ENCODE data around the gene NOL12. TPM values are rescaled to one million over a fixed set of nuclear protein-coding genes. Genes with fewer than 3 reads are reported as not detected.

NOL12 gene
- total and polyA plus RNA-seq, 2 donors: 26.6 to 32.6 TPM

DNA sequence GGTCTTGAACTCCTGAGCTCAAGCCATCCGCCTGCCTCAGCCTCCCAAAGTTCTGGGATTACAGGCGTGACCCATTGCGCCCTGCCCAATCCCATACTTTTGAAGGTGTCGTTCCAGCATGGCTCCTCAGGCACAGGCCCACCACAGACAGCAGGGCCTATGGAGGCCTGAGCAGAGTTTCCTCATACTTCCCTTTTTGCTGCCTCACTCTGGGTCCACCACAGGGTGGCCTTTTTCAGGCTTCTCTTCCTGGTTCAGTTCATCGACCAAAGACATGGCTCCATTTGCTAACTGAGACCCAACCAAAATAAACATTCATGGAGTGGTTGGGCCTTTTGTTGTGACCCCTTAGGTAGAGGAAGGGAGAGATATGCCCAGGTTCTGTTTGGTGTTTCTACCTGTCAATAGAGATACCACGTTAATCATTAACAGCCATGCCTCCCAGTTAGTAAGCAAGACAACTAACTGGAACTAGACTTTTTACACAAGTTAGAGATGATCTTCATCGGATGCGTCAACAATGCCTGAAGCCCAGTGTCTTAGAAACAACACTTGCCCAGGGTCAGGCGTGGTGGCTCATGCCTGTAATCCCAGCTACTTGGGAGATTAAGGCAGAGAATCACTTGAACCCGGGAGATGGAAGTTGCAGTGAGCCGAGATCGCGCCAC is 45.8 kb downstream of the NOL12 start:
- no peaks in the 10 kb centered on the region for H3K9me3 ChIP-seq (ENCODE audit: control insufficient read depth in 2 of 2, insufficient read depth in 1 of 2, low read length in 1 of 2)
- no peaks in the 10 kb centered on the region for H3K27me3 ChIP-seq (ENCODE audit: control insufficient read depth in 2 of 2, insufficient read depth in 1 of 2, low read length in 1 of 2)
- WGBS: 96% methylated on average over 13 of the region's 13 CpGs
- no peaks in the 10 kb centered on the region for H3K36me3 ChIP-seq (ENCODE audit: control insufficient read depth in 2 of 2, insufficient read depth in 2 of 2, low read length in 1 of 2)
- no peak overlapping the region for H3K27ac ChIP-seq (ENCODE audit: low read depth in 1 of 2, low read length in 1 of 2)
- DNase-seq (ENCODE audit: low read depth in 6 of 9, low spot score in 9 of 9): no peak
- no peak overlapping the region for H3K4me3 ChIP-seq (ENCODE audit: low read length in 2 of 2)
- H3K4me1 ChIP-seq (ENCODE audit: control insufficient read depth in 2 of 2, insufficient read depth in 2 of 2, low read length in 2 of 2): peaks cover 0 to 2% of the 10 kb centered on the region in 2 donors

DNA sequence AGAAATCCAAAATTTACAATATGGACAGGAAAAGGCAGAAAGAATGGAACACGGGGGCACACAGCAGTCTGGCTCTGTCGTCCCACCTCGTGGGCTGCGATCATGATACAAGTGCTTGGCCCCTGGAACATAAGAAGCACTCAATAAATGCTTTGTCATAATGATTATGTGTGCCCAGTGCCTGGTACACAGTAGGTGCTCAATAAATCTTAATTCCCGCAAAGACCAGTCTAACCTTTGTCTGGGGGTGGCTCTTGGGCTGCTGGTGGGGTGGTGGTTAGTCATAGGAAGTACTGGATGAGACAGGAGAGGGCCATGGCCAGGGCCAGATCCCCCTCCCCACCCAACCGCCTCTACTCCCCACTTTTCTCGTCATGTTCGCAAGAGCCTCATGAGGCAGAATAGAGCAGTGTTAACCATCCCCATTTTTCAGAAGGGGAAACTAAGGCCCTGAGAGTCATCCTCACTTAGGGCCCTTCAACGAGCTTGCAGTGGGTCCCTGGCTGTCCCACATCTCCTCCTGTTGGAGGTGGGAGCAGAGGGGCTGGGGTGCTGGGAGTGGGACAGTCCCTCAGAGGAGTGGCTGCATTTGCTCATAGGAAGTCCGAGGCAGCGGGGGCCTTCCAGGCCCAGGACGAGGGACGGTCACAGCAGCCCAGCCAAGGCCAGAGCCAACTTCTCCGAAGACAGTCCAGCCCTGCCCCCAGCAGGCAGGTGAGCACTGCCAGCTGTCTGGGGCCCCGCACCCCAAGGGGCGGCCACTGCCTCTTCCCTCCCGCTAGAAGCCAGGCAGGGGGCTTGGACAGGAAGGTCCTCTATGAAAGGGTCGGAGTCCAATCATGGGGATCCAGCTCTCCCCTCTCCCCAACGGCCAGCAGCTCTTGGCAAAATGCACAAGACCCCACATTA is 46.8 kb downstream of the NOL12 start:
- no peaks in the 10 kb centered on the region for H3K36me3 ChIP-seq (ENCODE audit: control insufficient read depth in 2 of 2, insufficient read depth in 2 of 2, low read length in 1 of 2)
- peaks cover 0 to 2% of the 10 kb centered on the region in 2 donors for H3K4me1 ChIP-seq (ENCODE audit: control insufficient read depth in 2 of 2, insufficient read depth in 2 of 2, low read length in 2 of 2)
- H3K27ac ChIP-seq (ENCODE audit: low read depth in 1 of 2, low read length in 1 of 2): no peak overlapping the region
- H3K27me3 ChIP-seq (ENCODE audit: control insufficient read depth in 2 of 2, insufficient read depth in 1 of 2, low read length in 1 of 2): no peaks in the 10 kb centered on the region
- WGBS: 87% methylated on average over 19 of the region's 19 CpGs
- DNase-seq (ENCODE audit: low read depth in 6 of 9, low spot score in 9 of 9): no peak
- no peaks in the 10 kb centered on the region for H3K9me3 ChIP-seq (ENCODE audit: control insufficient read depth in 2 of 2, insufficient read depth in 1 of 2, low read length in 1 of 2)
- H3K4me3 ChIP-seq (ENCODE audit: low read length in 2 of 2): no peak overlapping the region

GRCh38 chr22:37733625-37734401 is 47.7 kb downstream of the NOL12 start:
- 94% methylated on average over 11 of the region's 11 CpGs for WGBS
- H3K27me3 ChIP-seq (ENCODE audit: control insufficient read depth in 2 of 2, insufficient read depth in 1 of 2, low read length in 1 of 2): no peaks in the 10 kb centered on the region
- H3K27ac ChIP-seq (ENCODE audit: low read depth in 1 of 2, low read length in 1 of 2): no peak overlapping the region
- no peaks in the 10 kb centered on the region for H3K4me1 ChIP-seq (ENCODE audit: control insufficient read depth in 2 of 2, insufficient read depth in 2 of 2, low read length in 2 of 2)
- H3K9me3 ChIP-seq (ENCODE audit: control insufficient read depth in 2 of 2, insufficient read depth in 1 of 2, low read length in 1 of 2): no peaks in the 10 kb centered on the region
- no peak for DNase-seq (ENCODE audit: low read depth in 6 of 9, low spot score in 9 of 9)
- no peak overlapping the region for H3K4me3 ChIP-seq (ENCODE audit: low read length in 2 of 2)
- no peaks in the 10 kb centered on the region for H3K36me3 ChIP-seq (ENCODE audit: control insufficient read depth in 2 of 2, insufficient read depth in 2 of 2, low read length in 1 of 2)

GRCh38 chr22:37734402-37734700 is 48.2 kb downstream of the NOL12 start:
- no peaks in the 10 kb centered on the region for H3K9me3 ChIP-seq (ENCODE audit: control insufficient read depth in 2 of 2, insufficient read depth in 1 of 2, low read length in 1 of 2)
- H3K27ac ChIP-seq (ENCODE audit: low read depth in 1 of 2, low read length in 1 of 2): no peak overlapping the region
- no peak overlapping the region for H3K4me3 ChIP-seq (ENCODE audit: low read length in 2 of 2)
- peaks cover 0 to 2% of the 10 kb centered on the region in 2 donors for H3K4me1 ChIP-seq (ENCODE audit: control insufficient read depth in 2 of 2, insufficient read depth in 2 of 2, low read length in 2 of 2)
- H3K27me3 ChIP-seq (ENCODE audit: control insufficient read depth in 2 of 2, insufficient read depth in 1 of 2, low read length in 1 of 2): peaks cover 0 to 2% of the 10 kb centered on the region in 2 donors
- no peak for DNase-seq (ENCODE audit: low read depth in 6 of 9, low spot score in 9 of 9)
- WGBS: 97% methylated on average over 6 of the region's 6 CpGs
- no peaks in the 10 kb centered on the region for H3K36me3 ChIP-seq (ENCODE audit: control insufficient read depth in 2 of 2, insufficient read depth in 2 of 2, low read length in 1 of 2)

GRCh38 chr22:37734964-37735451 is 48.9 kb downstream of the NOL12 start:
- Histone ChIP-seq H3K4me3 (ENCODE audit: low read length in 2 of 2) (no peak overlapping the region), H3K27me3 (ENCODE audit: control insufficient read depth in 2 of 2, insufficient read depth in 1 of 2, low read length in 1 of 2) (peaks cover 0 to 2% of the 10 kb centered on the region in 2 donors), H3K36me3 (ENCODE audit: control insufficient read depth in 2 of 2, insufficient read depth in 2 of 2, low read length in 1 of 2) (no peaks in the 10 kb centered on the region), H3K9me3 (ENCODE audit: control insufficient read depth in 2 of 2, insufficient read depth in 1 of 2, low read length in 1 of 2) (no peaks in the 10 kb centered on the region), H3K27ac (ENCODE audit: low read depth in 1 of 2, low read length in 1 of 2) (no peak overlapping the region), H3K4me1 (ENCODE audit: control insufficient read depth in 2 of 2, insufficient read depth in 2 of 2, low read length in 2 of 2) (peaks cover 0 to 8% of the 10 kb centered on the region in 2 donors)
- no peak for DNase-seq (ENCODE audit: low read depth in 6 of 9, low spot score in 9 of 9)
- WGBS: 93% methylated on average over 16 of the region's 16 CpGs

DNA sequence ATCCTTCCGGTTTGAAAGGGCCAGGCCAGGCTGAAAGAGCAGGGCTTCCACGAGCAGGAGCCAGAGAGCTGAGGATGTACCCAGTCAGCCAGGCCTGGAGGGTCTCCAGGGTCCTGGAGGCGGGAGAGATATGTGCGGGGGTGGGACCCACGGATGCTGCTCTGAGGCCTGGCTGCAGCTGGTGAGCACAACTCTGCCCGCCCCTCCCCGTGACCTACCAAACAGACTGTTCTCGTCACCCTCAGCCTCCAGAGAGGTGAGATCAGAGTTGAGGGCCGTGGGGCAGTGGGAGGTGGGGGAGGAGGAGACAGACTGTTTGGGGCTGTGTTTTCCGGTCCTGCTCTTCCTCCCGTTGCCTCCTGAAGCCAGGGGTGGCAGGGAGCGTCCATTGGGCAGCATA is 52.9 kb downstream of the NOL12 start:
- WGBS: 87% methylated on average over 12 of the region's 12 CpGs
- Histone ChIP-seq H3K27me3 (ENCODE audit: control insufficient read depth in 2 of 2, insufficient read depth in 1 of 2, low read length in 1 of 2) (peaks cover 0 to 2% of the 10 kb centered on the region in 2 donors), H3K36me3 (ENCODE audit: control insufficient read depth in 2 of 2, insufficient read depth in 2 of 2, low read length in 1 of 2) (peaks cover 0 to 3% of the 10 kb centered on the region in 2 donors), H3K4me3 (ENCODE audit: low read length in 2 of 2) (no peak overlapping the region), H3K27ac (ENCODE audit: low read depth in 1 of 2, low read length in 1 of 2) (no peak overlapping the region), H3K9me3 (ENCODE audit: control insufficient read depth in 2 of 2, insufficient read depth in 1 of 2, low read length in 1 of 2) (no peaks in the 10 kb centered on the region), H3K4me1 (ENCODE audit: control insufficient read depth in 2 of 2, insufficient read depth in 2 of 2, low read length in 2 of 2) (peaks cover 4 to 25% of the 10 kb centered on the region in 2 donors)
- no peak for DNase-seq (ENCODE audit: low read depth in 6 of 9, low spot score in 9 of 9)

DNA sequence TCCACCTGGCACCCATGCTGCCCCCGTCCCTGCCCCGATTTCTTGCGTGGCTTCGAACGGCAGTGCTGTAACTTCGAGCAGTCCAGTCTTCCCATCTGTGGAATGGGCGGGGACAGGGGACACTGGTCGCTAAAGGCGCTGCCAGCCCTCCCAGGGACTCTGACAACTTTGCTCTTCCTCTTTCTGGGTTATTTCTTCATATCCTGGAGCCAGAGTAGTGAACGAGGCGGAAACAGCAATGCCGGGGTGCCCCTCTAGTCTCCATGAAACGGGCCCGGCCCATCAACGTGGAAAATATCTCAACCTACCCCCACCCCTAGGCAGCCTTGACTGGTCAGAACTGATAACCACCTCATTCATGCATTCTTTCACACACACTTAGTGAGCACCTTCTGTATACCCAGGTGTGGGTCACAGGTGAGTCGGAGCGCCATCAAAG is 53.5 kb downstream of the NOL12 start:
- WGBS: 76% methylated on average over 17 of the region's 17 CpGs
- H3K9me3 ChIP-seq (ENCODE audit: control insufficient read depth in 2 of 2, insufficient read depth in 1 of 2, low read length in 1 of 2): no peaks in the 10 kb centered on the region
- peaks cover 0 to 2% of the 10 kb centered on the region in 2 donors for H3K27me3 ChIP-seq (ENCODE audit: control insufficient read depth in 2 of 2, insufficient read depth in 1 of 2, low read length in 1 of 2)
- H3K4me1 ChIP-seq (ENCODE audit: control insufficient read depth in 2 of 2, insufficient read depth in 2 of 2, low read length in 2 of 2): peaks cover 4 to 25% of the 10 kb centered on the region in 2 donors
- no peak for DNase-seq (ENCODE audit: low read depth in 6 of 9, low spot score in 9 of 9)
- H3K27ac ChIP-seq (ENCODE audit: low read depth in 1 of 2, low read length in 1 of 2): no peak overlapping the region
- H3K36me3 ChIP-seq (ENCODE audit: control insufficient read depth in 2 of 2, insufficient read depth in 2 of 2, low read length in 1 of 2): peaks cover 0 to 3% of the 10 kb centered on the region in 2 donors
- no peak overlapping the region for H3K4me3 ChIP-seq (ENCODE audit: low read length in 2 of 2)

- peaks cover 10 to 30% of the 10 kb centered on the region in 2 donors for H3K4me1 ChIP-seq (ENCODE audit: control insufficient read depth in 2 of 2, insufficient read depth in 2 of 2, low read length in 2 of 2)
- H3K27me3 ChIP-seq (ENCODE audit: control insufficient read depth in 2 of 2, insufficient read depth in 1 of 2, low read length in 1 of 2): peaks cover 0 to 2% of the 10 kb centered on the region in 2 donors
- peaks cover 0 to 3% of the 10 kb centered on the region in 2 donors for H3K36me3 ChIP-seq (ENCODE audit: control insufficient read depth in 2 of 2, insufficient read depth in 2 of 2, low read length in 1 of 2)
- no peak overlapping the region for H3K4me3 ChIP-seq (ENCODE audit: low read length in 2 of 2)
- DNase-seq (ENCODE audit: low read depth in 6 of 9, low spot score in 9 of 9): peak in 2 of 9 donors; percentile 26 to 68
- no peaks in the 10 kb centered on the region for H3K9me3 ChIP-seq (ENCODE audit: control insufficient read depth in 2 of 2, insufficient read depth in 1 of 2, low read length in 1 of 2)
- WGBS: 76% methylated on average over 22 of the region's 22 CpGs
- no peak overlapping the region for H3K27ac ChIP-seq (ENCODE audit: low read depth in 1 of 2, low read length in 1 of 2)
Observed at GRCh38 chr22:37740455-37741311, 54.5 kb downstream of the NOL12 start.
